GM12874 (cell line): ENCODE measurements around the gene MAPK12.

Experiments
- CTCF ChIP-seq: IDR thresholded peaks from 2 replicates; pipeline ENCODE4 v1.5.1; 2011; ENCODE audit warnings: low read depth, mild to moderate bottlenecking, control low read depth, low read length, moderate library complexity; ENCODE audit not compliant: insufficient read depth

MAPK12 gene

GRCh38 chr22:50283821-50284220 is 22.3 kb upstream of the MAPK12 start:
- no peak for TF ChIP-seq CTCF

GRCh38 chr22:50282361-50283155 is 21.1 kb upstream of the MAPK12 start:
- no peak for TF ChIP-seq CTCF

GRCh38 chr22:50281957-50282356 is 20.5 kb upstream of the MAPK12 start:
- TF ChIP-seq CTCF: no peak

- TF ChIP-seq CTCF: no peak
Observed at GRCh38 chr22:50281384-50281760, 19.9 kb upstream of the MAPK12 start.

- no peak for TF ChIP-seq CTCF
Observed at GRCh38 chr22:50280708-50281383, 19.4 kb upstream of the MAPK12 start.

- no peak for TF ChIP-seq CTCF
Observed at GRCh38 chr22:50280022-50280707, 18.7 kb upstream of the MAPK12 start.

- no peak for TF ChIP-seq CTCF
Observed at GRCh38 chr22:50278956-50279619, 17.6 kb upstream of the MAPK12 start.
